IPS-NIHi11 (cell line): ENCODE results near the gene PODN.

Experiments used
- DNase-seq: peaks from one replicate; pipeline ENCODE4 v3.0.0; 2012; ENCODE audit warnings: mixed read lengths, low spot score

The PODN gene

GRCh38 chr1:53115403-53116306 lies 53.6 kb downstream of the PODN start:
- peak; percentile 66 for DNase-seq

- no peak for DNase-seq
Observed at GRCh38 chr1:53116307-53116810, 54.3 kb downstream of the PODN start.

GRCh38 chr1:53116933-53117600 lies 55.1 kb downstream of the PODN start:
- no peak for DNase-seq

- DNase-seq, result no peak
Observed at GRCh38 chr1:53117836-53118235, 55.8 kb downstream of the PODN start.

GRCh38 chr1:53120659-53121058 lies 58.6 kb downstream of the PODN start:
- DNase-seq, result no peak

GRCh38 chr1:53121319-53122172 lies 59.5 kb downstream of the PODN start:
- peak; percentile 41 for DNase-seq

- DNase-seq, result no peak
Observed at GRCh38 chr1:53122201-53122885, 60.3 kb downstream of the PODN start.

- no peak for DNase-seq
Observed at GRCh38 chr1:53122961-53123413, 61.0 kb downstream of the PODN start.

GRCh38 chr1:53123453-53124140 lies 61.6 kb downstream of the PODN start:
- DNase-seq, result no peak

GRCh38 chr1:53125122-53125521 lies 63.1 kb downstream of the PODN start:
- DNase-seq, result no peak

- no peak for DNase-seq
Observed at GRCh38 chr1:53125623-53126360, 63.8 kb downstream of the PODN start.

- no peak for DNase-seq
Observed at GRCh38 chr1:53126495-53126894, 64.5 kb downstream of the PODN start.

- no peak for DNase-seq
Observed at GRCh38 chr1:53127546-53127945, 65.5 kb downstream of the PODN start.

GRCh38 chr1:53128401-53128800 lies 66.4 kb downstream of the PODN start:
- DNase-seq, result no peak

- DNase-seq, result no peak
Observed at GRCh38 chr1:53129891-53130597, 68.0 kb downstream of the PODN start.

GRCh38 chr1:53130598-53130877 lies 68.5 kb downstream of the PODN start:
- DNase-seq, result no peak

GRCh38 chr1:53130878-53131589 lies 69.0 kb downstream of the PODN start:
- no peak for DNase-seq

GRCh38 chr1:53131590-53131938 lies 69.6 kb downstream of the PODN start:
- no peak for DNase-seq

- DNase-seq, result no peak
Observed at GRCh38 chr1:53132176-53132575, 70.2 kb downstream of the PODN start.
